Activated CD4-positive, alpha-beta T cell treated with anti-CD3 and anti-CD28 coated beads, Interleukin-2, amount 10 ng/mL, durations not matched to agents 7 days and 5 days (primary cell): ENCODE data around the gene OBSCN. TPM values are rescaled to one million over a fixed set of nuclear protein-coding genes. Genes with fewer than 3 reads are reported as not detected.

Source experiments
- CTCF ChIA-PET: fragments of 350-600 bp; sonication (Branson Sonifier 250); formaldehyde crosslinking; loops from one replicate; lab custom pipeline; 2021; ENCODE audit warnings: antibody characterized with exemption; lab: Charles Lee
- POLR2A ChIA-PET: fragments of 350-600 bp; sonication (Branson Sonifier 250); formaldehyde crosslinking; loops from one replicate; lab custom pipeline; 2021; ENCODE audit warnings: antibody characterized with exemption; lab: Charles Lee
- DNase-seq: peaks from one replicate; pipeline ENCODE4 v3.0.0-alpha.2; 2020
- H3K27ac Mint-ChIP-seq: one replicate; pipeline ENCODE4 v1.8.0; 2021; ENCODE audit warnings: mild to moderate bottlenecking, moderate library complexity, mixed read lengths
- H3K27me3 Mint-ChIP-seq: one replicate; pipeline ENCODE4 v1.8.0; 2021; ENCODE audit warnings: mixed read lengths
- H3K36me3 Mint-ChIP-seq: one replicate; pipeline ENCODE4 v1.8.0; 2021; ENCODE audit warnings: low read depth, mixed read lengths
- H3K4me1 Mint-ChIP-seq: one replicate; pipeline ENCODE4 v1.8.0; 2021; ENCODE audit warnings: mixed read lengths
- H3K4me3 Mint-ChIP-seq: one replicate; pipeline ENCODE4 v1.8.0; 2021; ENCODE audit warnings: mild to moderate bottlenecking, moderate library complexity, mixed read lengths
- H3K9me3 Mint-ChIP-seq: one replicate; pipeline ENCODE4 v1.8.0; 2021; ENCODE audit warnings: mixed read lengths
- total RNA-seq, 2 experiments: library from RNA; stranded (reverse); gene quantifications; one replicate each; pipeline ENCODE4 v1.2.3, GENCODE V29; 2021

OBSCN gene
- total RNA-seq, 2 experiments from 2014 or later: 13.8 to 21.8 TPM

DNA sequence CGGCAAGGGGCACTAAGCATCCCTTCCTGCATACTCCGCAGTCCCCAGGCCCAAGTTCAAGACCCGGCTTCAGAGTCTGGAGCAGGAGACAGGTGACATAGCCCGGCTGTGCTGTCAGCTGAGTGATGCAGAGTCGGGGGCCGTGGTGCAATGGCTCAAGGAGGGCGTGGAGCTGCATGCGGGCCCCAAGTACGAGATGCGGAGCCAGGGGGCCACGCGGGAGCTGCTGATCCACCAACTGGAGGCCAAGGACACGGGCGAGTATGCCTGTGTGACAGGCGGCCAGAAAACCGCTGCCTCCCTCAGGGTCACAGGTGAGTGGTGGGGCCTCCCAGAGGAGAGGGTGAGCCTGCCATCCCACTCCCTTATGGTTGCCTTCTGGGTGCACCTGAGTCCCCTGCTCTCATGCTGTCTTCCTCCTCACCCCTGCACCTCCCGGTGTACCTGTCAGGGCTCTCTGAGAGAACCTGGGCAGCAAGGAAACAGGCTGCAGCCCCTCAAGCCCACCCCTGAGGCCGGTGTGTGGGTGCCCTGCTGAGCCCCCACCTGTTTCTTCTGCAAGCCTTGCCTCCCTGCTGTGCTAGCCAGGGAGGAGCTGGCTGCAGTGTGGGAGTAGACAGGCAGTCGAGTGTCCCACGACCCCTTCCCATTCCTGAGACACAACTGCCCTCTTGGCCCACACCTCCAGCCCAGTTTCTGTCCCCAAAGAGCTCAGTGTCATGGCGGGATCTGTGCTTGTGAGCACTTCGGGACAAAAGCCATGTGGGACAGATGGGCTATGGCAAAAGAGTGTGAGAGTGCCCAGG is 99.6 kb downstream of the OBSCN start:
- Mint-ChIP-seq H3K9me3 (peaks cover 14% of the 10 kb centered on the region), H3K36me3 (peaks cover 8% of the 10 kb centered on the region), H3K4me1 (no peaks in the 10 kb centered on the region), H3K27me3 (no peaks in the 10 kb centered on the region), H3K4me3 (no peak overlapping the region), H3K27ac (no peak overlapping the region)
- ChIA-PET POLR2A (interaction anchor here (0.6 kb wide), 1 partner anchor 21 kb away, joined by 3 read pairs; no protein-coding TSS in a partner anchor), CTCF (no interaction called here)
- DNase-seq: no peak

DNA sequence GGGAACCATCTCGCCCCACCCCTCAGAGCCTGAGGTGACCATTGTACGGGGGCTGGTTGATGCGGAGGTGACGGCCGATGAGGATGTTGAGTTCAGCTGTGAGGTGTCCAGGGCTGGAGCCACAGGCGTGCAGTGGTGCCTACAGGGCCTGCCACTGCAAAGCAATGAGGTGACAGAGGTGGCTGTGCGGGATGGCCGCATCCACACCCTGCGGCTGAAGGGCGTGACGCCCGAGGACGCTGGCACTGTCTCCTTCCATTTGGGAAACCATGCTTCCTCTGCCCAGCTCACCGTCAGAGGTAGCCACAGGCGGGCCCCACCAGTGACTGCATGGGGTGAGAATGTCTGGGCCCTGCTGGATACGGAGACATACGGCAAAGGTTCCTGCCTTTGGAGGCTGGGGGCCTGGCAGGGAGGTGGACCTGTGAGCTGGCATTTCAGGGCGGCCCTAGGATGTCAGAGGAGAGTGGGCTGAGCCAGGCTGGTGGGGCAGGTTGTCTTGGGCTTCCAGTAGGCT is 100.3 kb downstream of the OBSCN start:
- ChIA-PET POLR2A (no interaction called here), CTCF (no interaction called here)
- H3K36me3 Mint-ChIP-seq: peaks cover 3% of the 10 kb centered on the region
- H3K4me1 Mint-ChIP-seq: no peaks in the 10 kb centered on the region
- peaks cover 14% of the 10 kb centered on the region for H3K9me3 Mint-ChIP-seq
- no peak for DNase-seq
- H3K27me3 Mint-ChIP-seq: no peaks in the 10 kb centered on the region
- H3K4me3 Mint-ChIP-seq: no peak overlapping the region
- no peak overlapping the region for H3K27ac Mint-ChIP-seq

DNA sequence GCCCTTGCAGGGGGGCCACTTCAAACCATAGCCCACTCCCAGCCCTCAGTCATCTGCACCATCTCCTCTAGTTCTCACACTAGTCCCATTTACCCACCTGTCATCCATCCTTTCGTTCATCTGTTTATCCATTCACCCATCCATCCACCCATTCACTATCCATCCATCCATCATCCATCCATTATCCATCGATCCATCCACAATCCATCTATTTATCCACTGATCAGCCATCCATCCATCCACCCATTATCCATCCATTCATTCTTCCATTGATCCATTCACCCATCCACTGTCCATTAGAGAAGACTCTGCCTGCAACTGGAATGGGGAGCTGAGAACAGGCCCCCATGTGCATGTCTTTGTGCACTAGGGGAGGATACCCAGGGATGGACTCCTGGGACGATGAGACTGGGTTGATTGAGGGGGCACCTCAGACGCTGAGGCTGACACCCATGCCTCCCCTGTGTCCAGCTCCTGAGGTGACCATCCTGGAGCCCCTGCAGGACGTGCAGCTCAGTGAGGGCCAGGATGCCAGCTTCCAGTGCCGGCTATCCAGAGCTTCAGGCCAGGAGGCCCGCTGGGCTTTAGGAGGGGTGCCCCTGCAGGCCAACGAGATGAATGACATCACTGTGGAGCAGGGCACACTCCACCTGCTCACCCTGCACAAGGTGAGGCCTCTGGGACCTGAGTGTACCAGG is 100.9 kb downstream of the OBSCN start:
- Mint-ChIP-seq H3K27me3 (no peaks in the 10 kb centered on the region), H3K4me3 (no peak overlapping the region), H3K4me1 (no peaks in the 10 kb centered on the region), H3K27ac (no peak overlapping the region), H3K36me3 (peaks cover 1% of the 10 kb centered on the region), H3K9me3 (peaks cover 9% of the 10 kb centered on the region)
- POLR2A ChIA-PET: no interaction called here
- no peak for DNase-seq
- CTCF ChIA-PET: no interaction called here

DNA sequence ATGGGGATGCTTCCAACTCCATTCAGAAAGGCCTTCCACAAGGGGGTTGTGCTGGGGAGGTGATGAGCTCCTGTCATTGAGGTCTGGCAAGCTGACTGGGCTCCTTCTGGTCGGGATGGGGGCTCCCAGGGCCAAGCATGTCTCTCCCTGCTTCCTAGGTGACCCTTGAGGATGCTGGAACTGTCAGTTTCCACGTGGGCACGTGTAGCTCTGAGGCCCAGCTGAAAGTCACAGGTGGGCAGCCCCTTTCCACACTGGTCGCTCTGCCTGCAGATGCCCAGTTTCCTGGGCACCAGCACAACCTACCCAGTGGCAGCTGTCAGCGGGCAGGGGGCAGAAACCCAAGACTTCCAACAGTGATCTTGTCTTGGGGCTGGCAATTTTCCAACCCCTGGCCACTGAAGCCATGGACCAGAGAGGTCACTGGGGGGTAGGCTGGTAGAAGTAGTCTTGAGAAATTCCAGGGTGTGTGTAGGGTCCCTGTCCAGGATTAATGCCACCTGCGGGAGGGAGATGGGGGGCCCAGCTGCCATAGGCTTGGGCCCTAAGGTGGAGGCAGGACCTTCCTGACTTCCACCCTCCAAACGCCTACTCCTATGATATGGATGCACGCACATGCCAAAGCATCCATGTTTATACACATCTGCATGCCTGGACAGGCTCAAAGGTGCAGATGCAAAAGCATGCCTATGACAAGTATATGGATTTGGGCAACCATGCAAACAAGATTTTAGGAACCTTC is 101.7 kb downstream of the OBSCN start:
- POLR2A ChIA-PET: no interaction called here
- no peak overlapping the region for H3K4me3 Mint-ChIP-seq
- no peaks in the 10 kb centered on the region for H3K27me3 Mint-ChIP-seq
- H3K9me3 Mint-ChIP-seq: peaks cover 8% of the 10 kb centered on the region
- CTCF ChIA-PET: no interaction called here
- peaks cover under 1% of the 10 kb centered on the region for H3K36me3 Mint-ChIP-seq
- H3K4me1 Mint-ChIP-seq: no peaks in the 10 kb centered on the region
- DNase-seq: no peak
- H3K27ac Mint-ChIP-seq: no peak overlapping the region

DNA sequence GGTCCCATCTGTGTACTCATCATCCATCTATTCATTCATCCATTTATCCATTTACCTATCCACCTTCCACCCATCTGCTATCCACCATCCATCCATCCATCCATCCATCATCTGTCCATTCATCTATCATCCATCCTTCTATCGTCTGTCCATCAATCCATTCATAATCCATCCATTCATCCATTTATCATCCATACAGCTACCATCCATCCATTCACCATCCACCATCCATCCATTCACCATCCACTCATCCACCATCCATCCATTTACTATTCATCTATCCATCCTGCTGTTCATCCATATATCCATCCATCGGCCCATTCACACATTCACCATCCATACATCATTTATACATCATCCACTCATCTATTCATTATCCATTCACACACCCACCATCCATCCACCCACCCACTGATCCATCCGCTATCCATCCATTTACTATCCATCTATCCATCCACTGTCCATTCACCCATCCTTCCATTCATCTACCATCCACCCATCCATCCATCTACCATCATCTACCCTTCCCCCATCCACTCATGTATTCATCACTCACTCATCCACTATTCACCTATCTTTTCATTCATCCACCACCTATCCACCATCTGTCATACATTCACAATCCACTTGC is 102.4 kb downstream of the OBSCN start:
- Mint-ChIP-seq H3K36me3 (no peaks in the 10 kb centered on the region), H3K27me3 (no peaks in the 10 kb centered on the region), H3K27ac (no peak overlapping the region), H3K9me3 (peaks cover 7% of the 10 kb centered on the region), H3K4me1 (no peaks in the 10 kb centered on the region), H3K4me3 (no peak overlapping the region)
- CTCF ChIA-PET: no interaction called here
- DNase-seq: no peak
- POLR2A ChIA-PET: no interaction called here

DNA sequence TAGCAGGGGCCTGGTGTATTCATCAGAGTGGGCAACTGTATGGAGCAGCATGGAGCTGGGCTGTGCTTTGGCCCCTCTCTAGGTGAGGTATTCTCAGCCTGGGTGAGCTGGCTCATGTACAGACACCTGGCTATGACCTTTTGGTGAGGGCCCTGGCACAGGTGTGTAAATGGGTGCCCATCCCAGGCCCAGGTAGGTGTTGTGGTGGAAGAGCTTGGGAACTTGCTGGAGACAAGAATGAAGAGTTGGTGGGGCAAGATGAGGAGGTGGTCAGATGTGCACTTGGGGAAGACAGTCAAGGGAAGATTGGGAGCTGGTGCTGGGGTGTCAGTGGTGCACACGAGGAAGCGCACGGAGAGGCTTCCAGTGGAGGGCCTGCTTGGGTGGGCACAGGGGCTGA is 103.2 kb downstream of the OBSCN start:
- H3K36me3 Mint-ChIP-seq: no peaks in the 10 kb centered on the region
- ChIA-PET POLR2A (no interaction called here), CTCF (no interaction called here)
- no peak overlapping the region for H3K4me3 Mint-ChIP-seq
- no peak overlapping the region for H3K27ac Mint-ChIP-seq
- no peaks in the 10 kb centered on the region for H3K4me1 Mint-ChIP-seq
- no peak for DNase-seq
- H3K9me3 Mint-ChIP-seq: peaks cover 7% of the 10 kb centered on the region
- H3K27me3 Mint-ChIP-seq: no peaks in the 10 kb centered on the region

DNA sequence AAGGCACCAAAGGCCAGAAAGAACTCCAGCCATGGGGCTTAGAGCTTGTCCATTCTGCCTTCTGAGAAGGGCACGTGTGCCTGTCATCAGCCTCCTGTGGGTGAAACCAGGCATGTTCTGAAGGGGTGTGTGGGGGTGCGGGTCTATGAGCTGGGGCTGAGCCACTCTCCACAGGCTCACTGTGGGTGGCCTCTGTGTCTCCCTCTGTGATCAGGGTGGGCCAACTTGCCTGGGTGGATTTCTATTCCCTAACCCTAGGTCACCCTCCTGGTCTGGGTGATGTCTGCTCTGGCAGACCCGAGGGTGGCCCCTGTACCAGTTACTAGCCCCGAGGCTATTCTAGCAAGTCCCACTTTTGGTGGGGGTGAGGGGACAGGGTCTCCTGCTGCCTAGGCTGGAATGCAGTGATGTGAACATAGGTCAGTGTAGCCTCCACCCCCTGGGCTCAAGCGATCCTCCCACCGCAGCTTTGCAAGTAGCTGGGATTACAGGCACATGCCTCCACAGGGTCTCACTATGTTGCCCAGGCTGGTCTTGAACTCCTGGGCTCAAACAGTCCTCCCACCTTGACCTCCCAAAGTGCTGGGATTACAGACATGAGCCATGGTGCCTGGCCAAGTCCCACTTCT is 104.4 kb downstream of the OBSCN start:
- POLR2A ChIA-PET: no interaction called here
- no peak overlapping the region for H3K4me3 Mint-ChIP-seq
- H3K4me1 Mint-ChIP-seq: no peaks in the 10 kb centered on the region
- DNase-seq: no peak
- H3K36me3 Mint-ChIP-seq: no peaks in the 10 kb centered on the region
- CTCF ChIA-PET: interaction anchor here (0.6 kb wide), 1 partner anchor 41 kb away, joined by 3 read pairs; no protein-coding TSS in a partner anchor
- peaks cover 7% of the 10 kb centered on the region for H3K9me3 Mint-ChIP-seq
- no peak overlapping the region for H3K27ac Mint-ChIP-seq
- no peaks in the 10 kb centered on the region for H3K27me3 Mint-ChIP-seq

DNA sequence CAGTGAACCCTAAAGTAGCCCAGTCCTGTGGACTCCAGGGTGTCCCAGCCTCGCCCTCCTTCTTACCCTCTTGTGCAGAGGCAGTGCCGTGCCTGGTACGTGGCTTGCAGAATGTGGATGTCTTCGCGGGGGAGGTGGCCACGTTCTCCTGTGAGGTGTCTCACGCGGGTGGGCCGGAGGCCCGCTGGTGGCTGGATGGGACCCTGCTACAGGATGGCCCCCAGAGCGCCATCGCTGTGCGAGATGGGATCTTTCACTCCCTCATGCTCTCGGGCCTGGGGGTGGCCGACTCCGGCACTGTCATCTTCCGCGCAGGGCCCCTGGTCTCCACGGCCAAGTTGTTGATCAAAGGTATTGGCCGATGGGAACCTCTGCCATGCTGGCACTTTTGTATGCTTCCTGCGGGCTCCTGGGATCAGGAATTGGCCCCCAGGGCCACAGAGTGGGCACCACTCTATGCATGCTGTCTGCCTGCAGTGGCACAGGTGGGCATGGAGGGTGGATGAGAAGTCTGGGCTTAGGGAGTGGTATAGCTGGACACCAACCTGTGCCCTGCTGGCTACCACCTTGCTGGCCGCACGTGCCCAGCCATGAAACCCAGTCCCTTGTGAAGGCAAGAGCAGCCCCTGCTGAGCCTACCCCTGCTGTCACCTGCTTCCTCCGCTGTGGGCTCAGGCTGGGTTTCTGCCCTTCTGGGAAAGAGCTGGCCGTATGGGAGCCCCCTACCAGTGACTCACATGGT is 105.9 kb downstream of the OBSCN start:
- H3K27ac Mint-ChIP-seq: no peak overlapping the region
- no peak overlapping the region for H3K4me3 Mint-ChIP-seq
- ChIA-PET CTCF (interaction anchor here (1.0 kb wide), 1 partner anchor 35 kb away, joined by 3 read pairs; no protein-coding TSS in a partner anchor), POLR2A (no interaction called here)
- no peaks in the 10 kb centered on the region for H3K27me3 Mint-ChIP-seq
- H3K36me3 Mint-ChIP-seq: no peaks in the 10 kb centered on the region
- no peaks in the 10 kb centered on the region for H3K4me1 Mint-ChIP-seq
- no peak for DNase-seq
- H3K9me3 Mint-ChIP-seq: peaks cover 7% of the 10 kb centered on the region

DNA sequence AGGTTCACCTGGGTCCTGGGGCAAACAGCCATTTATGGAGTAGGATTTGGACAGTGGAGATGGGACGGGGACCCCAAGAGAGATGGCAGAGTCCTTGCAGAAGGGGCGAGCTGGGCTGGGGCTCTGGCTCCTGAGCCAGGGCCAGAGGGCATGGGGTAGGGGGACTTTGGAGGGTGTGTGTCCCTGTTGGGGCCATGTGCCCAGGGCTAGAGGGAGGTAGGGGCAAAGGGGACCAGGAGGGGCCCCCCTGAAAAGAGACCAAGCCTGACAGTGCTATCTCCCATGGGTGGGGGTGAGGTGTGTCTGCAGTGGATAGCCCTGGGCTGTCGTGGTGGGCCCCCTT is 106.4 kb downstream of the OBSCN start:
- H3K36me3 Mint-ChIP-seq: no peaks in the 10 kb centered on the region
- H3K9me3 Mint-ChIP-seq: peaks cover 7% of the 10 kb centered on the region
- CTCF ChIA-PET: interaction anchor here (1.0 kb wide), 1 partner anchor 36 kb away, joined by 3 read pairs; no protein-coding TSS in a partner anchor
- H3K27ac Mint-ChIP-seq: no peak overlapping the region
- H3K27me3 Mint-ChIP-seq: no peaks in the 10 kb centered on the region
- H3K4me1 Mint-ChIP-seq: no peaks in the 10 kb centered on the region
- POLR2A ChIA-PET: interaction anchor here (0.8 kb wide), 1 partner anchor 136 kb away, joined by 10 read pairs; no protein-coding TSS in a partner anchor
- H3K4me3 Mint-ChIP-seq: no peak overlapping the region
- DNase-seq: no peak

DNA sequence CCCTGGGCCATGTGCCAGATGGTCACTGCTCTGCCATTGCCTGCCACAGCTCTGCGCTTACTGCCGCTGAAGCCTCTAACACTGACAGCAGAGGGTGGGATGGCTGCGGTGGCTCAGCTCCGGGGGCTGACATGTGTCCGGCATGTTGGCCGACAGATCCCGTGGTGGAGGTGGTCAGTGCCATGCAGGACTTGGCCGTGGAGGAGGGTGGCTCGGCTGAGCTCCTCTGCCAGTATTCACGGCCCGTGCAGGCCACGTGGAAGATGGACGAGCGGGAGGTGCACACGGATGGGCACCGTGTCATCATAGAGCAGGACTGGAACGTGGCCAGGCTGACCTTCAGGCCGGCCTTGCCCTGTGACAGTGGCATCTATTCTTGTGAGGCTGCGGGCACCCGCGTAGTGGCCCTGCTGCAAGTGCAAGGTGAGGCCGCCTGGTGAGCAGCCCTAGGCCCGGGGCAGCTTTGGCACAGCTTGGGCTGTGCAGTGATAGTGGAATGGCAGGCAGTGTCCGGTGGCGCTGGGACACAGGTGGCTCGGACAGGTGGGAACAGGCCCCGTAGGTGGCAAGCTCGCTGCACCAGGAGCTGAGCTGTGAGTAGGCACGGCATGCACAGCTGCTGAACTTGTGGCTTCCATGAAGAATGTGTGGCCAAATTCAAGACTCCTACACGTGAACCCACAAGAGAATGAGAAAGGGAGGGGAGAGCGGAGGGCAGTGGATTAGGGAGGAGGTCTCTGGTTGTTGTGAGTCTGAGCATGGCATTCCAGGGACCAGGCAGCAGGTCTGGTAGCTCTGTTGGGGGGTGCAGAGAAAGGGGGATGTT is 107.0 kb downstream of the OBSCN start:
- POLR2A ChIA-PET: interaction anchor here (0.8 kb wide), 1 partner anchor 137 kb away, joined by 10 read pairs; no protein-coding TSS in a partner anchor
- DNase-seq: no peak
- Mint-ChIP-seq H3K27ac (no peak overlapping the region), H3K4me3 (no peak overlapping the region), H3K27me3 (no peaks in the 10 kb centered on the region), H3K4me1 (no peaks in the 10 kb centered on the region), H3K36me3 (no peaks in the 10 kb centered on the region), H3K9me3 (peaks cover 7% of the 10 kb centered on the region)
- CTCF ChIA-PET: interaction anchor here (0.8 to 1.0 kb wide), 2 partner anchors 10 to 37 kb away, joined by 3 to 4 read pairs; no protein-coding TSS in a partner anchor

DNA sequence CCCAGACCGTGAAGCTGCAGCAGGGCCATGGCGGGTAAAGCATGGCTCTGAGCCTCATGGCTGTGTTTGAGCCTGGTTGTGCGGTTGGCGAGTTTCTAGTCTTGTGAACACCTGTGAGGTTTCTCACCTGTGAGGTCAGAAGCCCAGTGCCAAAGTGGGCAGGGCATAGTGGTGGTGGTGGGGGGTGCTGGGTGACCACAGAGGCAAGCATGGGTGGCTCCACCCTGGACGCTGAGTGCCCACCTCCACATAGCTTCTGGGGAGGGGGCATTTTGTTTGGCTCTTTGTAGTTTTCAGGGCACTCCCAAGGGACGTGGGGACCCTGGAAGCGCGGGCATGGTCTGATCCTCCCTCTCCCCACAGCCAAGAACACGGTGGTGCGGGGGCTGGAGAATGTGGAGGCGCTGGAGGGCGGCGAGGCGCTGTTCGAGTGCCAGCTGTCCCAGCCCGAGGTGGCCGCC is 107.7 kb downstream of the OBSCN start:
- ChIA-PET CTCF (interaction anchor here (0.8 kb wide), 1 partner anchor 9 kb away, joined by 4 read pairs; no protein-coding TSS in a partner anchor), POLR2A (no interaction called here)
- no peak for DNase-seq
- no peak overlapping the region for H3K27ac Mint-ChIP-seq
- peaks cover 7% of the 10 kb centered on the region for H3K9me3 Mint-ChIP-seq
- no peaks in the 10 kb centered on the region for H3K27me3 Mint-ChIP-seq
- no peaks in the 10 kb centered on the region for H3K4me1 Mint-ChIP-seq
- H3K4me3 Mint-ChIP-seq: no peak overlapping the region
- H3K36me3 Mint-ChIP-seq: no peaks in the 10 kb centered on the region
